Liver (tissue), 9 donors: ENCODE data around the gene TANGO6. TPM values are rescaled to one million over a fixed set of nuclear protein-coding genes. Genes with fewer than 3 reads are reported as not detected.

Experiments
- DNase-seq: peaks from one replicate; pipeline ENCODE4 v3.0.0-alpha.2; 2017; ENCODE audit warnings: low spot score
- H3K27ac ChIP-seq, 2 donors: one replicate each; pipeline ENCODE4 v1.7.0; 2013; ENCODE audit warnings: inconsistent platforms in 2 of 2, low read length in 2 of 2, control low read depth in 1 of 2, low read depth in 1 of 2, mild to moderate bottlenecking in 1 of 2
- H3K27me3 ChIP-seq, 4 donors: one replicate each; pipeline versions ENCODE4 v1.6.1 to v1.7.0; 2013; ENCODE audit warnings: low read length in 3 of 4, inconsistent platforms in 1 of 4, mild to moderate bottlenecking in 1 of 4, moderate library complexity in 1 of 4; ENCODE audit not compliant: control insufficient read depth in 4 of 4, insufficient read depth in 4 of 4
- H3K36me3 ChIP-seq, 4 donors: one replicate each; pipeline versions ENCODE4 v1.6.1 to v1.7.0; 2013; ENCODE audit warnings: low read length in 3 of 4, mild to moderate bottlenecking in 3 of 4, low read depth in 1 of 4, moderate library complexity in 1 of 4; ENCODE audit not compliant: control insufficient read depth in 4 of 4, insufficient read depth in 3 of 4
- H3K4me1 ChIP-seq, 4 donors: one replicate each; pipeline versions ENCODE4 v1.6.1 to v1.7.0; 2013; ENCODE audit warnings: low read length in 3 of 4, mild to moderate bottlenecking in 3 of 4, moderate library complexity in 1 of 4; ENCODE audit not compliant: control insufficient read depth in 4 of 4, insufficient read depth in 4 of 4
- H3K4me3 ChIP-seq, 3 donors: one replicate each; pipeline versions ENCODE4 v1.6.1 to v1.7.0; 2013; ENCODE audit warnings: low read length in 3 of 3, control low read depth in 1 of 3, low read depth in 1 of 3, mild to moderate bottlenecking in 1 of 3
- H3K9ac ChIP-seq, 2 donors: one replicate each; pipeline ENCODE4 v1.7.0; 2013; ENCODE audit warnings: low read length in 2 of 2, mild to moderate bottlenecking in 2 of 2, moderate library complexity in 2 of 2, control low read depth in 1 of 2, low read depth in 1 of 2
- H3K9me3 ChIP-seq, 4 donors: one replicate each; pipeline versions ENCODE4 v1.6.1 to v1.7.0; 2013; ENCODE audit warnings: low read length in 3 of 4; ENCODE audit not compliant: control insufficient read depth in 4 of 4
- ATF3 ChIP-seq: IDR thresholded peaks from 2 replicates; pipeline ENCODE4 v1.6.1; 2016; ENCODE audit warnings: antibody characterized with exemption
- EGR1 ChIP-seq, 2 donors: IDR thresholded peaks; 2 replicates each; pipeline ENCODE4 v1.6.1; 2016 to 2018; ENCODE audit warnings: antibody characterized with exemption in 2 of 2, low read depth in 2 of 2
- FOXA1 ChIP-seq: IDR thresholded peaks from 2 replicates; pipeline ENCODE4 v1.6.1; 2016; ENCODE audit warnings: antibody characterized with exemption
- FOXA2 ChIP-seq: IDR thresholded peaks from 2 replicates; pipeline ENCODE4 v1.6.1; 2016; ENCODE audit warnings: antibody characterized with exemption
- GABPA ChIP-seq, 2 donors: IDR thresholded peaks in 1 of 2; conservative IDR thresholded peaks in 1 of 2; 2 replicates each; pipeline ENCODE4 v1.6.1; 2016; ENCODE audit warnings: antibody characterized with exemption in 2 of 2, mild to moderate bottlenecking in 1 of 2, moderate library complexity in 1 of 2
- HNF4A ChIP-seq, 2 donors: conservative IDR thresholded peaks; 2 replicates each; pipeline ENCODE4 v1.6.1; 2016; ENCODE audit warnings: antibody characterized with exemption in 2 of 2, mild to moderate bottlenecking in 2 of 2
- HNF4G ChIP-seq: IDR thresholded peaks from 2 replicates; pipeline ENCODE4 v1.6.1; 2016; ENCODE audit warnings: antibody characterized with exemption
- JUND ChIP-seq, 2 donors: IDR thresholded peaks; 2 replicates each; pipeline ENCODE4 v1.6.1; 2016; ENCODE audit warnings: antibody characterized with exemption in 2 of 2
- NR2F2 ChIP-seq: IDR thresholded peaks from 2 replicates; pipeline ENCODE4 v1.6.1; 2016; ENCODE audit warnings: antibody characterized with exemption
- RAD21 ChIP-seq, 2 donors: IDR thresholded peaks; 2 replicates each; pipeline ENCODE4 v1.6.1; 2016; ENCODE audit warnings: antibody characterized with exemption in 2 of 2, mild to moderate bottlenecking in 2 of 2
- REST ChIP-seq: IDR thresholded peaks from 2 replicates; pipeline ENCODE4 v1.6.1; 2016; ENCODE audit warnings: antibody characterized with exemption, mild to moderate bottlenecking
- RXRA ChIP-seq, 2 donors: IDR thresholded peaks; 2 replicates each; pipeline ENCODE4 v1.6.1; 2017 to 2018; ENCODE audit warnings: antibody characterized with exemption in 2 of 2, mild to moderate bottlenecking in 1 of 2
- SP1 ChIP-seq: IDR thresholded peaks from 2 replicates; pipeline ENCODE4 v1.6.1; 2018; ENCODE audit warnings: antibody characterized with exemption, mild to moderate bottlenecking
- TAF1 ChIP-seq: conservative IDR thresholded peaks from 2 replicates; pipeline ENCODE4 v1.6.1; 2016; ENCODE audit warnings: antibody characterized with exemption, mild to moderate bottlenecking
- YY1 ChIP-seq: IDR thresholded peaks from 2 replicates; pipeline ENCODE4 v1.6.1; 2016; ENCODE audit warnings: antibody characterized with exemption, mild to moderate bottlenecking
- WGBS: extraction: QIAGEN DNeasy Blood & Tissue Kit; methylation state at CpG from one replicate; pipeline ENCODE4 v1.1.7; 2013; 5-methylcytosine and 5-hydroxymethylcytosine counted together
- polyA plus RNA-seq, 2 donors: library from polyadenylated mRNA; stranded (reverse) in 1 of 2; unstranded in 1 of 2; fragments of 200-250 nt in 1 of 2; fragments of >200 nt in 1 of 2; fragmentation: Nextera tagmentation in 1 of 2; extraction: Ambion mirVana in 1 of 2; gene quantifications; one replicate each; pipeline versions ENCODE4 v1.2.1 to v1.2.3, GENCODE V29; 2013 to 2015
- total RNA-seq, 2 donors: library from RNA; depleted of rRNA; stranded (reverse); fragments of >200 nt; gene quantifications; one replicate each; pipeline ENCODE4 v1.2.3, GENCODE V29; 2014
- TF ChIP-seq, protein P1 (sequence below): IDR thresholded peaks from 2 replicates; pipeline ENCODE4 v1.6.1; 2016; ENCODE audit warnings: antibody characterized with exemption
- TF ChIP-seq, protein P2 (sequence below): fragments of 150-350 bp; IDR thresholded peaks from 2 replicates; pipeline ENCODE4 v1.5.1; 2017; ENCODE audit warnings: improper control_type of control experiment, low read depth, low read length; ENCODE audit not compliant: missing input control
- TF ChIP-seq, protein P3 (sequence below): IDR thresholded peaks from 2 replicates; pipeline ENCODE4 v1.6.1; 2016; ENCODE audit warnings: antibody characterized with exemption
- donor health status: healthy.
- donor health status: healthy.
- donor health status: healthy.
- donor health status: healthy.
- donor health status: healthy.

TANGO6 gene
- total and polyA plus RNA-seq, 4 donors = 6.8 to 40.6 (median 10.5) TPM

GRCh38 chr16:68984467-68984866, 141.1 kb downstream of the TANGO6 start:
- no peaks in the 10 kb centered on the region for H3K9me3 ChIP-seq
- TF ChIP-seq RXRA (IDR thresholded peaks at IDR 0.05) = no peak
- TF ChIP-seq, protein P1, sequence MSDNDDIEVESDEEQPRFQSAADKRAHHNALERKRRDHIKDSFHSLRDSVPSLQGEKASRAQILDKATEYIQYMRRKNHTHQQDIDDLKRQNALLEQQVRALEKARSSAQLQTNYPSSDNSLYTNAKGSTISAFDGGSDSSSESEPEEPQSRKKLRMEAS = no peak
- no peak for TF ChIP-seq FOXA2
- no peak for TF ChIP-seq EGR1 (IDR thresholded peaks at IDR 0.05; ENCODE audit: low read depth in 2 of 2)
- TF ChIP-seq, protein P2, sequence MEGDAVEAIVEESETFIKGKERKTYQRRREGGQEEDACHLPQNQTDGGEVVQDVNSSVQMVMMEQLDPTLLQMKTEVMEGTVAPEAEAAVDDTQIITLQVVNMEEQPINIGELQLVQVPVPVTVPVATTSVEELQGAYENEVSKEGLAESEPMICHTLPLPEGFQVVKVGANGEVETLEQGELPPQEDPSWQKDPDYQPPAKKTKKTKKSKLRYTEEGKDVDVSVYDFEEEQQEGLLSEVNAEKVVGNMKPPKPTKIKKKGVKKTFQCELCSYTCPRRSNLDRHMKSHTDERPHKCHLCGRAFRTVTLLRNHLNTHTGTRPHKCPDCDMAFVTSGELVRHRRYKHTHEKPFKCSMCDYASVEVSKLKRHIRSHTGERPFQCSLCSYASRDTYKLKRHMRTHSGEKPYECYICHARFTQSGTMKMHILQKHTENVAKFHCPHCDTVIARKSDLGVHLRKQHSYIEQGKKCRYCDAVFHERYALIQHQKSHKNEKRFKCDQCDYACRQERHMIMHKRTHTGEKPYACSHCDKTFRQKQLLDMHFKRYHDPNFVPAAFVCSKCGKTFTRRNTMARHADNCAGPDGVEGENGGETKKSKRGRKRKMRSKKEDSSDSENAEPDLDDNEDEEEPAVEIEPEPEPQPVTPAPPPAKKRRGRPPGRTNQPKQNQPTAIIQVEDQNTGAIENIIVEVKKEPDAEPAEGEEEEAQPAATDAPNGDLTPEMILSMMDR = no peak
- TF ChIP-seq GABPA (IDR thresholded peaks at IDR 0.05 in 1 of 2, conservative IDR thresholded peaks at IDR 0.05 in 1 of 2) = no peak
- no peak for TF ChIP-seq TAF1
- TF ChIP-seq NR2F2 = no peak
- TF ChIP-seq HNF4A (conservative IDR thresholded peaks at IDR 0.05) = no peak
- no peak for TF ChIP-seq RAD21 (IDR thresholded peaks at IDR 0.05)
- TF ChIP-seq, protein P3, sequence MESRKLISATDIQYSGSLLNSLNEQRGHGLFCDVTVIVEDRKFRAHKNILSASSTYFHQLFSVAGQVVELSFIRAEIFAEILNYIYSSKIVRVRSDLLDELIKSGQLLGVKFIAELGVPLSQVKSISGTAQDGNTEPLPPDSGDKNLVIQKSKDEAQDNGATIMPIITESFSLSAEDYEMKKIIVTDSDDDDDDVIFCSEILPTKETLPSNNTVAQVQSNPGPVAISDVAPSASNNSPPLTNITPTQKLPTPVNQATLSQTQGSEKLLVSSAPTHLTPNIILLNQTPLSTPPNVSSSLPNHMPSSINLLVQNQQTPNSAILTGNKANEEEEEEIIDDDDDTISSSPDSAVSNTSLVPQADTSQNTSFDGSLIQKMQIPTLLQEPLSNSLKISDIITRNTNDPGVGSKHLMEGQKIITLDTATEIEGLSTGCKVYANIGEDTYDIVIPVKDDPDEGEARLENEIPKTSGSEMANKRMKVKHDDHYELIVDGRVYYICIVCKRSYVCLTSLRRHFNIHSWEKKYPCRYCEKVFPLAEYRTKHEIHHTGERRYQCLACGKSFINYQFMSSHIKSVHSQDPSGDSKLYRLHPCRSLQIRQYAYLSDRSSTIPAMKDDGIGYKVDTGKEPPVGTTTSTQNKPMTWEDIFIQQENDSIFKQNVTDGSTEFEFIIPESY = no peak
- TF ChIP-seq SP1 = no peak
- no peak for TF ChIP-seq JUND (IDR thresholded peaks at IDR 0.05)
- TF ChIP-seq ATF3 = no peak
- TF ChIP-seq YY1 = no peak
- 92% methylated on average over 1 of the region's 1 CpG for WGBS

DNA sequence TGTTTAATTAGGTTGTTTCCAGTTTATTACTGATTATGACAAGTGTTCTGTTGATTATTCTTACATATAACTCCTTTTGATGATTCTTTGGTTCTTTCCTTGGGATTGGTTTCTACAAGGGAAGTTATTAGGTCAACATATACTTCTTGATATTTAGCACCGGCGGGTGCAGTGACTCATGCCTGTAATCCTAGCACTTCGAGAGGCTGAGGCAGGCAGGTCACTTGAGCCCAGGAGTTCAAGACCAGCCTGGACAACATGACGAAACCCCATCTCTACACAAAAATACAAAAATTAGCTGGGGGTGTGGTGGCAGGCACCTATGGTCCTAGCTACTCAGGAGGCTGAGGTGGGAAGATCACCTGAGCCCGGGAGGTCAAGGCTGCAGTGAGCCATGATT, 141.9 kb downstream of the TANGO6 start:
- no peak overlapping the region for H3K9ac ChIP-seq
- no peaks in the 10 kb centered on the region for H3K27me3 ChIP-seq
- no peak for DNase-seq
- TF ChIP-seq HNF4A (conservative IDR thresholded peaks at IDR 0.05) (no peak), FOXA2 (no peak), GABPA (IDR thresholded peaks at IDR 0.05 in 1 of 2, conservative IDR thresholded peaks at IDR 0.05 in 1 of 2) (no peak), REST (no peak), RAD21 (IDR thresholded peaks at IDR 0.05) (no peak), FOXA1 (no peak), YY1 (no peak), TAF1 (no peak), ATF3 (no peak), NR2F2 (no peak), JUND (IDR thresholded peaks at IDR 0.05) (no peak), RXRA (IDR thresholded peaks at IDR 0.05) (no peak), EGR1 (IDR thresholded peaks at IDR 0.05; ENCODE audit: low read depth in 2 of 2) (no peak), SP1 (no peak), HNF4G (no peak)
- TF ChIP-seq, protein P3 = no peak
- TF ChIP-seq, protein P2 = no peak
- TF ChIP-seq, protein P1 = no peak
- H3K4me3 ChIP-seq = no peak overlapping the region
- H3K4me1 ChIP-seq = no peaks in the 10 kb centered on the region
- no peaks in the 10 kb centered on the region for H3K9me3 ChIP-seq
- H3K27ac ChIP-seq = no peak overlapping the region
- WGBS = 97% methylated on average over 5 of the region's 5 CpGs
- H3K36me3 ChIP-seq = peaks cover 0 to 5% (median 4%) of the 10 kb centered on the region in 4 donors

More at GRCh38 chr16:68984467-68984866, 141.1 kb downstream of the TANGO6 start:
- no peak overlapping the region for H3K27ac ChIP-seq
- H3K4me3 ChIP-seq = no peak overlapping the region
- no peak for DNase-seq
- H3K4me1 ChIP-seq = no peaks in the 10 kb centered on the region
- H3K27me3 ChIP-seq = no peaks in the 10 kb centered on the region
- no peak overlapping the region for H3K9ac ChIP-seq
- H3K36me3 ChIP-seq = peaks cover 0 to 5% (median 4%) of the 10 kb centered on the region in 4 donors
